ENCODE data around the gene TEX10.
"Not testable (repeated sequence)": the region's sequence is repeated elsewhere in the genome, so short reads cannot be mapped to it uniquely, and the experiment has no call there.

Gene TEX10

GRCh38 chr9:100352201-100352726, 478 bp downstream of the TEX10 start:
- in situ Hi-C loops (cut with MboI; ENCODE audit: low pct_unique_long_range_greater_than_20kb, low sequenced_read_pairs) = no loop called here
- peak; percentile 55 for DNase-seq

- DNase-seq = no peak
- in situ Hi-C loops (cut with MboI; ENCODE audit: low pct_unique_long_range_greater_than_20kb, low sequenced_read_pairs) = no loop called here
Observed at GRCh38 chr9:100351508-100351907, 1.2 kb downstream of the TEX10 start.

- in situ Hi-C loops (cut with MboI; ENCODE audit: low pct_unique_long_range_greater_than_20kb, low sequenced_read_pairs) = no loop called here
- peak; percentile 28 for DNase-seq
Observed at GRCh38 chr9:100350188-100350587, 2.6 kb downstream of the TEX10 start.

GRCh38 chr9:100346836-100347235, 5.9 kb downstream of the TEX10 start:
- DNase-seq = no peak
- in situ Hi-C loops (cut with MboI; ENCODE audit: low pct_unique_long_range_greater_than_20kb, low sequenced_read_pairs) = no loop called here

- DNase-seq = no peak
- in situ Hi-C loops (cut with MboI; ENCODE audit: low pct_unique_long_range_greater_than_20kb, low sequenced_read_pairs) = no loop called here
Observed at GRCh38 chr9:100341889-100342288, 10.9 kb downstream of the TEX10 start.

GRCh38 chr9:100340224-100340623, 12.5 kb downstream of the TEX10 start:
- in situ Hi-C loops (cut with MboI; ENCODE audit: low pct_unique_long_range_greater_than_20kb, low sequenced_read_pairs) = no loop called here
- DNase-seq = no peak

GRCh38 chr9:100338736-100339135, 14.0 kb downstream of the TEX10 start:
- DNase-seq; in situ Hi-C loops (cut with MboI; ENCODE audit: low pct_unique_long_range_greater_than_20kb, low sequenced_read_pairs): not testable (repeated sequence)

GRCh38 chr9:100324594-100325200, 28.0 kb downstream of the TEX10 start:
- DNase-seq = peak; percentile 18
- in situ Hi-C loops (cut with MboI; ENCODE audit: low pct_unique_long_range_greater_than_20kb, low sequenced_read_pairs) = no loop called here

- peak; percentile 47 for DNase-seq
- in situ Hi-C loops (cut with MboI; ENCODE audit: low pct_unique_long_range_greater_than_20kb, low sequenced_read_pairs) = no loop called here
Observed at GRCh38 chr9:100322954-100323536, 29.7 kb downstream of the TEX10 start.

- DNase-seq = no peak
Observed at GRCh38 chr9:100317706-100318105, 35.0 kb downstream of the TEX10 start.

GRCh38 chr9:100315561-100315960, 37.2 kb downstream of the TEX10 start:
- in situ Hi-C loops (cut with MboI; ENCODE audit: low pct_unique_long_range_greater_than_20kb, low sequenced_read_pairs) = no loop called here
- DNase-seq = no peak

More at GRCh38 chr9:100317706-100318105, 35.0 kb downstream of the TEX10 start:
- in situ Hi-C loops (cut with MboI; ENCODE audit: low pct_unique_long_range_greater_than_20kb, low sequenced_read_pairs) = no loop called here

GRCh38 chr9:100309992-100310391, 42.8 kb downstream of the TEX10 start:
- in situ Hi-C loops (cut with MboI; ENCODE audit: low pct_unique_long_range_greater_than_20kb, low sequenced_read_pairs) = no loop called here
- DNase-seq = no peak

- DNase-seq = no peak
- in situ Hi-C loops (cut with MboI; ENCODE audit: low pct_unique_long_range_greater_than_20kb, low sequenced_read_pairs) = no loop called here
Observed at GRCh38 chr9:100308965-100309564, 43.7 kb downstream of the TEX10 start.

- in situ Hi-C loops (cut with MboI; ENCODE audit: low pct_unique_long_range_greater_than_20kb, low sequenced_read_pairs) = no loop called here
- no peak for DNase-seq
Observed at GRCh38 chr9:100307080-100307479, 45.7 kb downstream of the TEX10 start.

- in situ Hi-C loops (cut with MboI; ENCODE audit: low pct_unique_long_range_greater_than_20kb, low sequenced_read_pairs) = no loop called here
- DNase-seq = no peak
Observed at GRCh38 chr9:100306283-100306682, 46.5 kb downstream of the TEX10 start.

- DNase-seq = no peak
- in situ Hi-C loops (cut with MboI; ENCODE audit: low pct_unique_long_range_greater_than_20kb, low sequenced_read_pairs) = no loop called here
Observed at GRCh38 chr9:100303747-100304146, 49.0 kb downstream of the TEX10 start.

- DNase-seq = no peak
- in situ Hi-C loops (cut with MboI; ENCODE audit: low pct_unique_long_range_greater_than_20kb, low sequenced_read_pairs) = no loop called here
Observed at GRCh38 chr9:100298378-100298777, 54.4 kb downstream of the TEX10 start.

- in situ Hi-C loops (cut with MboI; ENCODE audit: low pct_unique_long_range_greater_than_20kb, low sequenced_read_pairs) = no loop called here
Observed at GRCh38 chr9:100296407-100296806, 56.3 kb downstream of the TEX10 start.

GRCh38 chr9:100295240-100295639, 57.5 kb downstream of the TEX10 start:
- in situ Hi-C loops (cut with MboI; ENCODE audit: low pct_unique_long_range_greater_than_20kb, low sequenced_read_pairs) = no loop called here
- DNase-seq = no peak

More at GRCh38 chr9:100296407-100296806, 56.3 kb downstream of the TEX10 start:
- DNase-seq = no peak

- DNase-seq = no peak
- in situ Hi-C loops (cut with MboI; ENCODE audit: low pct_unique_long_range_greater_than_20kb, low sequenced_read_pairs) = no loop called here
Observed at GRCh38 chr9:100294806-100295205, 57.9 kb downstream of the TEX10 start.
